Nephron progenitor cell (in vitro differentiated cells): ENCODE measurements around the gene CFAP46.

Experiments used
- DNase-seq: peaks from one replicate; pipeline ENCODE4 v3.0.0; 2021
- H3K27ac Mint-ChIP-seq: 2 replicates; pipeline ENCODE4 v1.8.0; 2021; ENCODE audit warnings: mild to moderate bottlenecking, moderate library complexity, mixed read lengths
- H3K27me3 Mint-ChIP-seq: 2 replicates; pipeline ENCODE4 v1.8.0; 2021; ENCODE audit warnings: mild to moderate bottlenecking, low read depth, mixed read lengths; ENCODE audit not compliant: poor library complexity
- H3K36me3 Mint-ChIP-seq: 2 replicates; pipeline ENCODE4 v1.8.0; 2021; ENCODE audit warnings: low read depth, mixed read lengths
- H3K4me1 Mint-ChIP-seq: 2 replicates; pipeline ENCODE4 v1.8.0; 2021; ENCODE audit warnings: mixed read lengths
- H3K4me3 Mint-ChIP-seq: 2 replicates; pipeline ENCODE4 v1.8.0; 2021; ENCODE audit warnings: mild to moderate bottlenecking, moderate library complexity, mixed read lengths
- H3K9me3 Mint-ChIP-seq: 2 replicates; pipeline ENCODE4 v1.8.0; 2021; ENCODE audit warnings: mild to moderate bottlenecking, moderate library complexity, mixed read lengths
- CTCF ChIP-seq: fragments of 200-600 bp; sonication (generic); IDR thresholded peaks from 2 replicates; pipeline ENCODE4 v1.5.0; 2021; ENCODE audit warnings: antibody characterized with exemption

CFAP46 gene

DNA sequence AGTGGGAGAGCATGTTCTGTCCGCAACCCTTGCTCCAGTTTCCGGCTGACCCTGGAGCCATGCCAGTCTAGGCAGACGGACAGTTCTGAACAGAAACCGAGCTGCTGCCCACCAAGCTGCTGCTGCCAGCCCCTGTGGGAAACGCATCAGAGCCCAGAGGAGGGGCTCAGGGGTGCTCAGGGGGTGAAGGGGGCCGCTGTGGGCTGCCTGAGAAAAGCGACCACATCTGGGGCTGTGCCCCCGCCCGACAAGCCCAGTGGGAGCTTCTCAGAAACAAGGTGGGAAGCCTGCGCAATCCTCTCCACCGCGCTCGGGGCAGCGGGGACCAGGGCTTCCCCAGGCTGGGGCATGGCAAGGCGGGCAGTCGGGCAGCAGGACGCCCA lies 38.8 kb upstream of the CFAP46 start:
- no peak for DNase-seq
- Mint-ChIP-seq H3K4me1 (peaks cover 23% of the 10 kb centered on the region), H3K36me3 (no peaks in the 10 kb centered on the region), H3K9me3 (no peaks in the 10 kb centered on the region), H3K4me3 (no peak overlapping the region), H3K27me3 (peaks cover 43% of the 10 kb centered on the region), H3K27ac (no peak overlapping the region)
- no peak for TF ChIP-seq CTCF

- Mint-ChIP-seq H3K4me3 (no peak overlapping the region), H3K27me3 (peaks cover 48% of the 10 kb centered on the region), H3K36me3 (no peaks in the 10 kb centered on the region), H3K9me3 (no peaks in the 10 kb centered on the region), H3K27ac (no peak overlapping the region), H3K4me1 (peaks cover 29% of the 10 kb centered on the region)
- TF ChIP-seq CTCF, result no peak
- DNase-seq, result no peak
These were observed 38.2 kb upstream of the CFAP46 start for GRCh38 chr10:132980426-132981172.

- no peak for DNase-seq
- H3K4me3 Mint-ChIP-seq, result no peak overlapping the region
- H3K4me1 Mint-ChIP-seq, result peaks cover 29% of the 10 kb centered on the region
- TF ChIP-seq CTCF, result no peak
- no peak overlapping the region for H3K27ac Mint-ChIP-seq
- H3K9me3 Mint-ChIP-seq, result no peaks in the 10 kb centered on the region
- peaks cover 48% of the 10 kb centered on the region for H3K27me3 Mint-ChIP-seq
- H3K36me3 Mint-ChIP-seq, result no peaks in the 10 kb centered on the region
These were observed 37.4 kb upstream of the CFAP46 start for GRCh38 chr10:132979491-132980425.

DNA sequence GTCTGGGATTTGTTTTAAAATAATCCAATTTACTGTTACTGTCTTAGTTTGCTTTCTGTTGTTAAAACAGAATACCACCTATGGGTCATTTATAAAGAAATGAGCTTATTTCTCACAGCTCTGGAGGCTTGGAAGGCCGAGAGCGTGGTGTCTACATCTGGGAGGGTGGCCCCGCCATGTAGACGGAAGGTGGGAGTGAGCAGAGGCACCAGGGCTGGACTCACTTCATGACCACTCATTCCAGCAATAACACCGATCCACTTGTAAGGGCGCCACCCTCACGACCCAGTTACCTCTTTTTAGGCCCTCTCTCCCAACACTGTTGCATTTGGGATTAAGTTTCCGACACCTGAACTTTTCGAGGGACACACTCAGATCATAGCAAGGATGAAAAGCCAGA lies 36.2 kb upstream of the CFAP46 start:
- no peak for TF ChIP-seq CTCF
- Mint-ChIP-seq H3K4me3 (no peak overlapping the region), H3K36me3 (no peaks in the 10 kb centered on the region), H3K9me3 (no peaks in the 10 kb centered on the region), H3K27me3 (peaks cover 41% of the 10 kb centered on the region), H3K4me1 (peaks cover 18% of the 10 kb centered on the region), H3K27ac (no peak overlapping the region)
- no peak for DNase-seq

- H3K27ac Mint-ChIP-seq, result no peak overlapping the region
- peaks cover 43% of the 10 kb centered on the region for H3K27me3 Mint-ChIP-seq
- no peak overlapping the region for H3K4me3 Mint-ChIP-seq
- no peak for TF ChIP-seq CTCF
- no peaks in the 10 kb centered on the region for H3K9me3 Mint-ChIP-seq
- H3K36me3 Mint-ChIP-seq, result no peaks in the 10 kb centered on the region
- no peak for DNase-seq
- peaks cover 21% of the 10 kb centered on the region for H3K4me1 Mint-ChIP-seq
These were observed 35.4 kb upstream of the CFAP46 start for GRCh38 chr10:132977807-132978206.
